Measurements from ENCODE around the gene INSC.

DNA sequence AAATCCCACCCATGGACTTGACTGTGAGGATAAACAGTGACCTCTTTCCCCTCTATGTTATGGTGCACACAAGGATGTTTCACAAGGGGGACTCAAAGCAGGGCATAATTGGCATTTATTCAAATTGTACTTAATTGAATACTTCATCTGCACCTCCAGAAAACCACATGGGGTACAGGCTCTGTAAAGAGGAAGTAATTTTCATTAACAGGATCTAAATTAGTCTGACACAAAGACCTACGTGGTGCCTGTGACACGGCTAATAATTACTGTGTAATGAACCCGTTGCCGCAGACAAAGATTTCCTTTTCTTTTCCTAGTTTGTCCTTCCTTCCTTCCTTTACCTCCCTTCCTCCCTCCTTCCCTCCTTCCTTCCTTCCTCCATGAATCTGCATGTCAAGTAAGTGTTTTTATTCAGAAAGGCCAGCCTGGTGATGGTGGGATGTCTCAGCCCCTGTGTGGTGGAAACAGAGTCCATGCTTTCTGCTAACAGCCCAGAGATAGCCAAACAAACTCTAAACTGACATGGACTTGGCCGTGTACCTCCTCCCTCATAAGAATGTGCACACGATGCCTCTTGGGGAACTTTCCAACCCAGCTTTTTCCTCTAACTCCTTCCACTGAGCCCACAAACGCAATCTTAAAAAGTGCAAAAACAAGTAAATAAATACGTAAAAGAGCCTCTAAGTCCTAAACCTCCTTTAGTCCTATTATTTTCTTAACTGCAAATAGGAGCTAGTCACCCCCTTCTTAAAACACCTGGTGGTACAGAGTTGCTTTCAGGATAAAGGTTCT, 118.8 kb downstream of the INSC start:
- TF ChIP-seq ELK1 (IDR thresholded peaks at IDR 0.05; ENCODE audit: borderline replicate concordance, low read depth, low read length) (no peak), CTCF (conservative IDR thresholded peaks at IDR 0.05; ENCODE audit: low read depth, low read length) (no peak), POLR2A (IDR thresholded peaks at IDR 0.05; ENCODE audit: low read depth, low read length) (no peak), CHD1 (IDR thresholded peaks at IDR 0.05; ENCODE audit: low read depth, low read length) (no peak), MAZ (IDR thresholded peaks at IDR 0.05; ENCODE audit: borderline replicate concordance, low read depth, low read length) (no peak), FOS (IDR thresholded peaks at IDR 0.05; ENCODE audit: low read depth, low read length) (no peak), CEBPB (IDR thresholded peaks at IDR 0.05; ENCODE audit: low read depth, low read length) (no peak), BHLHE40 (IDR thresholded peaks at IDR 0.05; ENCODE audit: low read depth, low read length) (no peak), SMC3 (IDR thresholded peaks at IDR 0.05; ENCODE audit: low read depth, low read length) (no peak), MAFK (IDR thresholded peaks at IDR 0.05; ENCODE audit: low read depth, low read length) (no peak), RAD21 (IDR thresholded peaks at IDR 0.05; ENCODE audit: low read length) (no peak)
